Measurements from ENCODE around the gene PTGDR.

DNA sequence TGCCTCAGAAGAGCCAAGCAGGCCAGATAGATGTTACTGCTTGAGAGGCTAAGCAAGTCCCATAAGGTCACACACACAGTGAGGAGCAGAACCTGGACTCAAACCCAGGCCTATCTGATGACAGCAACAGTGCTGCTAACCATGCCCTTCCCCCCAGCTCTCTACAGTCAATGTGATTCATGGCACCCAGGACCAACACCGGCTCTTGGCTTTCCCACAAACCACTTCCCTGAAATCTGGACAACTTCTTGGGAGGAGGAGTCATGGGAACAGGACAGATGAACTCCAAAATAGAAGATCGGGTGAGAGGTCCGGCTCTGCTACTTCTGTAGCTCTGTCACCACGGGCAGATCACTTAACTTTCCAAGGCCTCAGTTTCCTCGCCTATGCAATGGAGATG is 716 bp upstream of the PTGDR start:
- TF ChIP-seq TAF1 (IDR thresholded peaks at IDR 0.05; ENCODE audit: low read depth) (no peak), TCF12 (IDR thresholded peaks at IDR 0.05; ENCODE audit: low read depth) (no peak), CREB1 (IDR thresholded peaks at IDR 0.05; ENCODE audit: low read depth) (no peak), EGR1 (IDR thresholded peaks at IDR 0.05) (no peak), MAX (IDR thresholded peaks at IDR 0.05) (no peak), REST (IDR thresholded peaks at IDR 0.05; ENCODE audit: low read depth) (no peak), CEBPB (IDR thresholded peaks at IDR 0.05) (no peak), ZBTB7A (IDR thresholded peaks at IDR 0.05; ENCODE audit: low read depth) (no peak), EP300 (IDR thresholded peaks at IDR 0.05; ENCODE audit: borderline replicate concordance) (no peak), RAD21 (IDR thresholded peaks at IDR 0.05; ENCODE audit: low read depth) (no peak), NFIC (IDR thresholded peaks at IDR 0.05) (no peak), FOXM1 (IDR thresholded peaks at IDR 0.05; ENCODE audit: borderline replicate concordance, low read depth) (no peak)
- TF ChIP-seq, protein P1, sequence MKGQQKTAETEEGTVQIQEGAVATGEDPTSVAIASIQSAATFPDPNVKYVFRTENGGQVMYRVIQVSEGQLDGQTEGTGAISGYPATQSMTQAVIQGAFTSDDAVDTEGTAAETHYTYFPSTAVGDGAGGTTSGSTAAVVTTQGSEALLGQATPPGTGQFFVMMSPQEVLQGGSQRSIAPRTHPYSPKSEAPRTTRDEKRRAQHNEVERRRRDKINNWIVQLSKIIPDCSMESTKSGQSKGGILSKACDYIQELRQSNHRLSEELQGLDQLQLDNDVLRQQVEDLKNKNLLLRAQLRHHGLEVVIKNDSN (IDR thresholded peaks at IDR 0.05): no peak

Measured in Ishikawa (cell line).